ENCODE measurements around the gene ROPN1L. TPM values are rescaled to one million over a fixed set of nuclear protein-coding genes. Genes with fewer than 3 reads are reported as not detected.

Gene ROPN1L
- total RNA-seq, 3 donors from 2014 or later, result not detected

DNA sequence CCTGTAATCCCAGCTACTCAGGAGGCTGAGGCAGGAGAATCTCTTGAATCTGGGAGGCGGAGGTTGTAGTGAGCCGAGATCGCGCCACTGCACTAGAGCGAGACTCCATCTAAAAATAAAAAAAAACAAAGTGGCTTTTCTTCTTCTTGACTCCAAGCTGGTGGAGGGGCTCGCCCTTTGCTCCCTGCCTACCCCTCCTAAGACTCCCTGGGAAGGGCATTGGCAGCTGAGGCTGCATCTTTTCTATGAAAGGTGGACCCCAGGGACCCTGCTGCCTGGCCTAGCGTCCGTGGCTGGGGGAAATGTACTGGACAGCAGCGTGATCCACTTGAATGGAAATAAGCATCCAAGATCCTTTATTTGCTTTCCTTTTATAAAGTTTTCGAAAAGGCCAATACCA, 24.0 kb downstream of the ROPN1L start:
- H3K4me3 ChIP-seq, result no peak overlapping the region
- H3K9me3 ChIP-seq, result no peaks in the 10 kb centered on the region
- ATAC-seq (no peak), DNase-seq (no peak)
- peaks cover under 1% of the 10 kb centered on the region for H3K4me1 ChIP-seq (ENCODE audit: low read depth)
- intact Hi-C loops (cut with DNase I, micrococcal nuclease), result no loop called here
- no peaks in the 10 kb centered on the region for H3K36me3 ChIP-seq (ENCODE audit: low read depth)
- TF ChIP-seq, protein P1, sequence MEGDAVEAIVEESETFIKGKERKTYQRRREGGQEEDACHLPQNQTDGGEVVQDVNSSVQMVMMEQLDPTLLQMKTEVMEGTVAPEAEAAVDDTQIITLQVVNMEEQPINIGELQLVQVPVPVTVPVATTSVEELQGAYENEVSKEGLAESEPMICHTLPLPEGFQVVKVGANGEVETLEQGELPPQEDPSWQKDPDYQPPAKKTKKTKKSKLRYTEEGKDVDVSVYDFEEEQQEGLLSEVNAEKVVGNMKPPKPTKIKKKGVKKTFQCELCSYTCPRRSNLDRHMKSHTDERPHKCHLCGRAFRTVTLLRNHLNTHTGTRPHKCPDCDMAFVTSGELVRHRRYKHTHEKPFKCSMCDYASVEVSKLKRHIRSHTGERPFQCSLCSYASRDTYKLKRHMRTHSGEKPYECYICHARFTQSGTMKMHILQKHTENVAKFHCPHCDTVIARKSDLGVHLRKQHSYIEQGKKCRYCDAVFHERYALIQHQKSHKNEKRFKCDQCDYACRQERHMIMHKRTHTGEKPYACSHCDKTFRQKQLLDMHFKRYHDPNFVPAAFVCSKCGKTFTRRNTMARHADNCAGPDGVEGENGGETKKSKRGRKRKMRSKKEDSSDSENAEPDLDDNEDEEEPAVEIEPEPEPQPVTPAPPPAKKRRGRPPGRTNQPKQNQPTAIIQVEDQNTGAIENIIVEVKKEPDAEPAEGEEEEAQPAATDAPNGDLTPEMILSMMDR (IDR thresholded peaks at IDR 0.05), result no peak

DNA sequence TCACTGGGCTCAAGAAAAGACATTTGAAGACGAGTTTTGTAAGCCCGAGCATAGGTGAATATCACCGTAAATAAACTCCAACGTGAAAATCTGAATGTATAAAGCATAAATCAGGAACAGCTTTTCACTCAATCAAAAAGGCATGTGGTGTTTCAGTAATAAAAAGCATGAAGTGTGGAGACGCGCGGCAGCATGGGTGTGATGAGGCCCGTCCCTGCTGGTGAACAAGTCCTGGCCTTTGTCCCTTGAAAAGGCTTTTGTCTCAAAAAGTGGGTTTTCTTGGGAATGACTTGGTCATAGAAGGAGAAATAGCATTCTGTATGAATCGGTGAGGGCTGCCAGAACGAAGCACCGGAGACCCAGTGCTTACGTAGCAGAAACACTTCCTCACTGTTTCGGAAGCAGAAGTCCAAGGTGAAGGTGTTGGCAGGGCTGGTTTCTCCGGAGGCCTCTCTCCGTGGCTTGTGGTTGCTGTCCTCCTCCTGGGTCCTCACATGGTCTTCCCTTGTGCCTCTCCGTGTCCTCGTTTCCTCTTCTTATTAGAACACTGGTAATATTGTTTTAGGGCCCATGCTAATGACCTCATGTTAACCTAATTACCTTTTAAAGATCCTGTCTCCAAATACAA, 24.9 kb downstream of the ROPN1L start:
- Histone ChIP-seq H3K4me1 (ENCODE audit: low read depth) (no peaks in the 10 kb centered on the region), H3K36me3 (ENCODE audit: low read depth) (no peaks in the 10 kb centered on the region), H3K4me3 (no peak overlapping the region), H3K9me3 (no peaks in the 10 kb centered on the region)
- intact Hi-C loops (cut with DNase I, micrococcal nuclease), result no loop called here
- TF ChIP-seq, protein P1 (IDR thresholded peaks at IDR 0.05), result no peak
- DNase-seq (no peak), ATAC-seq (no peak)

DNA sequence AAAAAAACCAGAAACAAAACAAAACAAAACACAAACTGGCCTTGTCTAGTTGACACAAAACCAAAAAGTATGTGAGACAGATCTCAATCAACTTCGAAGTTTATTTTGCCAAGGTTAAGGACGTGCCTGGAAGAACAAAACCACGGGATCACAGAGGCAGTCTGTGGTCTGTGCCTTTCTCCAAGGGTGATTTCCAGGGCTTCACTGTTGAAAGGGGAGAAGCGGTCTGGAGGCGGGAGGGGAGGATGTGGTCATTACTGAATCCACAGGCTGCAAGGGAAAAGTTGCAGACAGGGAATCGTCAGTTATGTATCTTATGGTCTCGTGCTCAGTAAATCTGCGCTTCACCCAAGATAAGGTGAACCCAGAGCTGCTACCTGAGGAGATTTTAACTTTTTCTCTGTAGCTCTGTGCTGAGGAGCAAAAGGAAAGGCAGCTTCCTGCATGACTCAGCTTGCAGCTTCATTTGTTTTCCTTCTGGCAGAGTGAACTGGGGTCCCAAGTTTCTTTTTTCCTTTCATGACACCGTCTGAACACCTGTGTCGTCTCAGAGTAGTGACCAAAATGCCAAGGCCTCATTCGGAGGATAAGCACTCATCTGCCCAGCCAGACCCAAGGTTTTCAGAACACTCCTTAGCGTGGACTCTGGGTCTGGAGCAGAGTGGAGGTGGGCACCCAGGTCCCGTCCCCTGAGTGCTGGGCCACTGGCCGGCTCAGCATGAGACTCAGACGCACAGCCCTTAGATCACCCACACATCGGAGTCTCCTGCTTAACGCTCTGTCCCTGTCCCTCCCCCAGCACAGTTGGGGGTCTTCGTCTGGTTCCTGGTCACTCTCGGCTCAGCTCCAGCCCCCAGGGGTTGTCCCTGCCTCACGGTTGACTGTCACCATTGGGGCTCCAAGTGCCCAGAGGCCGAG, 25.9 kb downstream of the ROPN1L start:
- Histone ChIP-seq H3K4me1 (ENCODE audit: low read depth) (no peaks in the 10 kb centered on the region), H3K36me3 (ENCODE audit: low read depth) (no peaks in the 10 kb centered on the region), H3K4me3 (no peak overlapping the region), H3K9me3 (no peaks in the 10 kb centered on the region)
- no peak for DNase-seq
- TF ChIP-seq, protein P1 (IDR thresholded peaks at IDR 0.05), result no peak
- intact Hi-C loops (cut with DNase I, micrococcal nuclease), result no loop called here
- no peak for ATAC-seq

DNA sequence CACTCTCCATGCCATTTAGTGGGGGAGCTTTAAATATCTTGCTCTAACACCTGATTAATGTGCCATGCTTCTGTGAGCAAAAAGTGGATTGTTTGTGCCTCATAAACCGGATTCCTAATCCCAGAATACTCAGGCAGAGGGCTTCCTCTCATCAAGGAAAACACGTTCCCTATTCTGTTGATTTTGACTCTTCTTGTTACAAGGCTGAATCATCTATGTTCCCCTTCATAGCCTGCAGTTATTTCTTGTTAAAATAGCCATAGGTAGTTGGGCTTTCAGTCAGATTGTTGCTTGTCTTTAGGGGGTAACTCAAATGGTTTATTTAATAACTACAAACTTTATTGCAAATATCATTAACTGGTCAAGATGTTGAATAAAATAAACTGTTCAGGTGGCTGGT, 26.6 kb downstream of the ROPN1L start:
- TF ChIP-seq, protein P1 (IDR thresholded peaks at IDR 0.05), result no peak
- ATAC-seq (no peak), DNase-seq (no peak)
- Histone ChIP-seq H3K4me1 (ENCODE audit: low read depth) (no peaks in the 10 kb centered on the region), H3K4me3 (no peak overlapping the region), H3K9me3 (no peaks in the 10 kb centered on the region), H3K36me3 (ENCODE audit: low read depth) (no peaks in the 10 kb centered on the region)
- intact Hi-C loops (cut with DNase I, micrococcal nuclease), result no loop called here

DNA sequence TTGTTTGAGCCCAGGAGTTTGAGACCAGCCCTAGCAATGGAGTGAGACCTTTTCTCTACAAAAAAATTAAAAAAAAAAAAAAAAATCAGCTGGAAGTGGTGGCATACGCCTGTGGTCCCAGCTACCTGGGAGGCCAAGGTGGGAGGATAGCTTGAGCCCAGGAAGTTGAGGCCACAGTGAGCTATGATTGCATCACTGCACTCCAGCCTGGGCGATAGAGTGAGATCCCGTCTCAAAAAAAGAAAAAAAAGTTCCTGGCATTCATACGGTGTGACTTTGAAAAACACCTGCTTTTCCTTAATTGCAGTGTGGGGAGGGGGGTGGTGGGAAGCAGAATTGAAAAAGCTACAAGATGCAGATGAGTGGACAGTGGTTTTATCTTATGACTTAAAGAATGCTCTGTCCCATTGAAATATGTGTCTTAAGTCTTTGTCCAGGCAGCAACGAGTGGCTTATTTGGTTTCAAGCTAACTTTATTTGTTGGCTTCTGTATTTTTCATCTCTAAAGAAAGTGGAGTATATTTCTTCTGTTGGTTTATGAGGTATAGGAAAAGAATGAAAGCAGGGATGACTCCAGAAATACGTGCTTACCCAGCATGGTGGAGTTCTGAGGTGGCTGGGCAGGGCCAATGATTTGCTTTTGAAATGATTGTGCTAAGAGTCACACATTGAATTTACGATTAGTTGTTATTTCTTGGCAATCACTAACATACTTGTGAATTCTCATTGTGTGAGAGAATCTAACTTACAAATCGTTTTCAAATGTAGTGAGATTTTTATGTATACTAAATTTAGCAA, 27.8 kb downstream of the ROPN1L start:
- no peak for ATAC-seq
- intact Hi-C loops (cut with DNase I, micrococcal nuclease), result no loop called here
- no peaks in the 10 kb centered on the region for H3K9me3 ChIP-seq

More for the DNA sequence above, 27.8 kb downstream of the ROPN1L start:
- no peak for DNase-seq
- Histone ChIP-seq H3K36me3 (ENCODE audit: low read depth) (no peaks in the 10 kb centered on the region), H3K4me3 (no peak overlapping the region), H3K4me1 (ENCODE audit: low read depth) (no peaks in the 10 kb centered on the region)
- TF ChIP-seq, protein P1 (IDR thresholded peaks at IDR 0.05), result no peak

Measured in mucosa of descending colon (tissue), 3 donors.